Measurements from ENCODE around the gene RIIAD1. TPM values are rescaled to one million over a fixed set of nuclear protein-coding genes. Genes with fewer than 3 reads are reported as not detected.

RIIAD1 gene, protein sequence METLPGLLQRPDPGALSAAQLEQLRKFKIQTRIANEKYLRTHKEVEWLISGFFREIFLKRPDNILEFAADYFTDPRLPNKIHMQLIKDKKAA
- 2.3 TPM for total RNA-seq

DNA sequence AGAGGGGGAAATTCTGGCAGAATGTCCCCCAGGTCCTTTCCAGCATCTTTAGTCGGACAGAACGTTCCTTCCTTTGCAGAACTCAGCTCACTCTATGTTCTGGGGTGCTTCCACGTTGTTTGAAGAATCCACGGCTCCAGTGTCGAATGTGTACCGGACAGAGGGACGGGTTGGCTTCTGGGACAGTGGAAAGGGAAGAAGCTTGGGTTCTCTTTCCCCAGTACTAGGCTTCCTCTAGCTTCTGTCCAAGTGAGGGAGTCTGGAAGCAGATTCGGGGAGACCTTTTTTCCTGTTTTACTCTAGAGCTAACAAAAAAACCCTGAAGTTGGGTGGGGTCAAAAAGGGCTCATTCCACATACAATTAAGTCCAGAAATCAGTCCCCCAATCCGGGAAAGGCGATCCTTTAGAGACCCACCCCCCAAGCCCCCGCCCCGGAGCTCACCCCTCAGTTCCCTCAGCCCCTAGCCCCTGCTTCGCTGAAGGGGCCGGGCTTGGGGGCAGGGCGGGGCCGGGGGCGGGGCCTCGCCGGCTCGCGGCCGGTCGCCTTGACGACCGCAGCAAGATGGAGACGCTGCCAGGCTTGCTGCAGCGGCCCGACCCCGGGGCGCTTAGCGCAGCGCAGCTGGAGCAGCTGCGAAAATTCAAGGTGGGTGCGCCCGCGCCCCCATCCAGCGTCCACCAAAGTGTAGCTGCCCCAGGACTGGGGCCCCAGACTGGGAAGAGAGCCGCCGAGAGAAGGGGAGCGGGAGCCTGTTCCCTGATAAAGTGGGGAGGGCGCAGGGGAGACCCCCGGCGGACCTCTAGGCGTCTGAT, at the start of gene RIIAD1:
TSS of gene RIIAD1 (plus strand) at position 549 of the 814 bp plus-strand sequence. CDS start at position 564, 15 bp downstream.

DNA sequence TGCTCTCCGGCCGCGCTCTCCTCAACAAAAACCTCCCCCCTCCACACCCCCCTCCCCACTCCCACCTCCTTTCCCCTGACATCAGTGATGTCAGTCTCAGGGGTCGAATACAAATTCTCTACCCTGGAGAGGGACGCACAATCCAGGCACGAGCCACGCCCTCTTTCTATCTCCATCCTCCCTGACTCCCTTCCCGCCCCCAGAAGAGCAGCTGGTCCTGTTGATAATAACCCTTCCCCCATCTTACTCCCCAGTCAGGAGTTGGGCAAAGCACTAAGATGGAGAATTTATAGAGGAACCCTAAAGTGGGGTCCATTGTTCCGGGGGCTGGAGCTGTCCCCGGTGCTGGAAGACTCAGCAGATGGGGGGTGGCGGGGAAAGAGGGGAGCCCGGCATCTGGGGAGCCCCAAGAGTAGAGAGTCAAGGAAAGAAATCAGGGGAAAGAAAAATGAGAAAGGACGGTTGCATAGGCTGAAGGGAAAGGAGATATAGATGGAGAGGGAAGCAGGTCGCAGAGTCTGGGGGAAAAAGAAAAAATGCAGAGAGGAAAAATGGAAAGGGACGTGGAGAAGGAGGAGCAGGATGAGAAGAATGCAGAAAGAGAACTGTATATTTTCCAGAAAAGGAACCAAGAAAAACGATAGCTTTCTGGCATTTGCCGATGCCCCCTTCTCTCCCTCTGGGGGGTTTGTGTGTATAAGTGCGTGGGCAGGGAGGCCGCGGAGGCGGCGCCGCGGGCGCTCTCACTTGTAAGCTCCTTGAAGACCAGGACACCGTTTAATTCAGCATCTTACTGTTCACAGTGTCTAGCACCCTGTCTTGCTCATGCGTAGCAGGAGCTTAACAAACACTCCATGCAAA, 4.3 kb upstream of the RIIAD1 start, which contains the start of gene CELF3:
TSS of gene CELF3 (minus strand) at position 33 of the 861 bp plus-strand sequence. CDS start 783 bp downstream, outside the sequence.

GRCh38 chr1:151762941-151763921, 41.9 kb downstream of the RIIAD1 start, which contains the start of gene MRPL9:
Gene MRPL9, minus strand, starts transcription at chr1:151763496. Its CDS starts 17 bp downstream, at chr1:151763479.

Small RNAs within 50 kb of the gene (small RNA-seq; reads per million reads assigned to genes)
- not detected for gene RNU6-662P (ENCODE audit: low replicate concordance)

Other genes with a start within 250 kb of the RIIAD1 start
- 20.6 TPM for gene CGN, start 210.1 kb upstream of the RIIAD1 start, total RNA-seq
- 12.8 TPM for gene TUFT1, start 181.2 kb upstream of the RIIAD1 start, total RNA-seq
- gene SNX27, start 109.5 kb upstream of the RIIAD1 start, total RNA-seq = 44.3 TPM
- gene CELF3, start 4.7 kb upstream of the RIIAD1 start, total RNA-seq = 0.18 TPM
- 59.6 TPM for gene MRPL9, start 42.0 kb downstream of the RIIAD1 start, total RNA-seq
- gene TDRKH, start 69.0 kb downstream of the RIIAD1 start, total RNA-seq = 5.2 TPM
- gene LINGO4, start 83.9 kb downstream of the RIIAD1 start, total RNA-seq = 0.47 TPM
- gene RORC, start 110.3 kb downstream of the RIIAD1 start, total RNA-seq = 10.2 TPM
- 0.12 TPM for gene C2CD4D, start 118.3 kb downstream of the RIIAD1 start, total RNA-seq
- 0.41 TPM for gene THEM5, start 132.2 kb downstream of the RIIAD1 start, total RNA-seq
- gene THEM4, start 188.0 kb downstream of the RIIAD1 start, total RNA-seq = 18.5 TPM

All from metanephros (tissue), 2 donors.